HCT116 (cell line): ENCODE data around the gene PIGP. TPM values are rescaled to one million over a fixed set of nuclear protein-coding genes. Genes with fewer than 3 reads are reported as not detected.

Experiments
- ATAC-seq: fragments of 200-7000 bp; cut with Tn5 transposase; 2 replicates; pipeline ENCODE4 v1.9.1; 2020; ENCODE audit warnings: mild to moderate bottlenecking, moderate library complexity
- BruUV-seq: library from RNA; stranded (reverse); fragments of 400-500 nt; replicated peaks from 2 replicates; lab custom pipeline; 2021; lab: Mats Ljungman, UMichigan
- CTCF ChIA-PET: fragments of 300-600 bp; sonication (Branson Sonifier 250); formaldehyde crosslinking; loops from one replicate; lab custom pipeline; 2021; ENCODE audit warnings: antibody characterized with exemption; lab: Charles Lee
- POLR2A ChIA-PET: fragments of 300-600, 350-600 bp; sonication (Branson Sonifier 250); formaldehyde crosslinking; loops from one replicate; lab custom pipeline; 2021; ENCODE audit warnings: antibody characterized with exemption; lab: Charles Lee
- RAD21 ChIA-PET, 2 experiments: fragments of 300-600 bp; sonication (Branson Sonifier 250); formaldehyde crosslinking; loops; one replicate each; lab custom pipeline; 2023; ENCODE audit warnings: low total read pairs in 2 of 2; ENCODE audit not compliant: uncharacterized antibody in 2 of 2, unreplicated experiment in 2 of 2, low non-redundant PET in 1 of 2; lab: Charles Lee
- DNase-seq: peaks from one replicate; pipeline ENCODE4 v3.0.0-alpha.2; 2010; ENCODE audit warnings: low read depth, low spot score
- H2AFZ ChIP-seq: fragments of 200-600 bp; shearing (Covaris generic), sonication (generic); 2 replicates; pipeline ENCODE4 v1.6.1; 2017; ENCODE audit warnings: low read depth, mixed run types, mixed read lengths, antibody characterized with exemption, low read length; ENCODE audit not compliant: poor library complexity, severe bottlenecking
- H3K27ac ChIP-seq: 2 replicates; pipeline ENCODE4 v1.5.1; 2012; ENCODE audit warnings: low read depth, low read length
- H3K27me3 ChIP-seq: fragments of 200-600 bp; sonication (generic); 2 replicates; pipeline ENCODE4 v1.6.1; 2016; ENCODE audit warnings: mixed run types, low read length, mixed read lengths; ENCODE audit not compliant: insufficient read depth
- H3K36me3 ChIP-seq, 2 experiments: fragments of 200-500 bp in 1 of 2; fragments of 200-600 bp in 1 of 2; sonication (Bioruptor generic) in 1 of 2; sonication (generic) in 1 of 2; 2 replicates each; pipeline versions ENCODE4 v1.5.1 to v1.6.1; 2014 to 2016; ENCODE audit warnings: low read length in 2 of 2, inconsistent platforms in 1 of 2, mixed read lengths in 1 of 2, mixed run types in 1 of 2; ENCODE audit not compliant: insufficient read depth in 2 of 2, control insufficient read depth in 1 of 2
- H3K4me1 ChIP-seq, 2 experiments: fragments of 200-600 bp in 1 of 2; sonication (generic) in 1 of 2; 2 replicates each; pipeline versions ENCODE4 v1.5.1 to v1.6.1; 2012 to 2017; ENCODE audit warnings: low read length in 2 of 2, inconsistent platforms in 1 of 2, mild to moderate bottlenecking in 1 of 2, mixed read lengths in 1 of 2, mixed run types in 1 of 2, moderate library complexity in 1 of 2; ENCODE audit not compliant: insufficient read depth in 2 of 2, control insufficient read depth in 1 of 2
- H3K4me2 ChIP-seq: fragments of 200-600 bp; sonication (generic); 2 replicates; pipeline ENCODE4 v1.6.1; 2017; ENCODE audit warnings: mixed run types, low read length, mixed read lengths
- H3K4me3 ChIP-seq, 2 experiments: fragments of 200-600 bp in 1 of 2; sonication (generic) in 1 of 2; replicated peaks in 1 of 2; 2 replicates each; pipeline ENCODE4 v1.5.1; 2011 to 2016; ENCODE audit warnings: low read length in 2 of 2, control low read depth in 1 of 2, low read depth in 1 of 2, mild to moderate bottlenecking in 1 of 2, mixed read lengths in 1 of 2, mixed run types in 1 of 2
- H3K79me2 ChIP-seq: fragments of 200-600 bp; sonication (generic); 2 replicates; pipeline ENCODE4 v1.6.1; 2017; ENCODE audit warnings: mild to moderate bottlenecking, mixed run types, low read length, moderate library complexity, mixed read lengths; ENCODE audit not compliant: insufficient read depth
- H3K9ac ChIP-seq: fragments of 200-600 bp; sonication (generic); 2 replicates; pipeline ENCODE4 v1.6.1; 2016; ENCODE audit warnings: low read length, mixed read lengths
- H3K9me2 ChIP-seq: fragments of 200-600 bp; sonication (generic), shearing (Covaris generic); 2 replicates; pipeline ENCODE4 v1.6.1; 2017; ENCODE audit warnings: mixed run types, mild to moderate bottlenecking, moderate library complexity; ENCODE audit not compliant: insufficient read depth
- H3K9me3 ChIP-seq, 2 experiments: fragments of 200-500 bp in 1 of 2; fragments of 200-600 bp in 1 of 2; sonication (Bioruptor generic) in 1 of 2; sonication (generic) in 1 of 2; 2 replicates each; pipeline ENCODE4 v1.6.1; 2014 to 2017; ENCODE audit warnings: low read length in 2 of 2, mixed read lengths in 2 of 2, inconsistent platforms in 1 of 2, low read depth in 1 of 2, mild to moderate bottlenecking in 1 of 2, mixed run types in 1 of 2, moderate library complexity in 1 of 2; ENCODE audit not compliant: control insufficient read depth in 1 of 2, insufficient read depth in 1 of 2
- H4K20me1 ChIP-seq: fragments of 200-600 bp; sonication (generic), shearing (Covaris generic); 2 replicates; pipeline ENCODE4 v1.6.1; 2017; ENCODE audit warnings: mixed run types, mild to moderate bottlenecking, moderate library complexity; ENCODE audit not compliant: insufficient read depth
- CBX3 ChIP-seq: IDR thresholded peaks from 2 replicates; pipeline ENCODE4 v1.6.1; 2012; ENCODE audit warnings: low read depth
- CEBPB ChIP-seq: IDR thresholded peaks from 2 replicates; pipeline ENCODE4 v1.6.1; 2012; ENCODE audit warnings: low read depth
- CTCF ChIP-seq, 3 experiments: fragments of 200-600 bp in 1 of 3; sonication (generic) in 1 of 3; IDR thresholded peaks in 2 of 3; conservative IDR thresholded peaks in 1 of 3; 2 replicates each; pipeline ENCODE4 v1.5.1; 2012 to 2017; ENCODE audit warnings: low read depth in 2 of 3, low read length in 2 of 3, antibody characterized with exemption in 1 of 3, borderline replicate concordance in 1 of 3, control low read depth in 1 of 3, mild to moderate bottlenecking in 1 of 3, mixed read lengths in 1 of 3, mixed run types in 1 of 3, moderate library complexity in 1 of 3; ENCODE audit not compliant: insufficient read depth in 1 of 3
- ELF1 ChIP-seq: IDR thresholded peaks from 2 replicates; pipeline ENCODE4 v1.6.1; 2012; ENCODE audit warnings: low read depth, borderline replicate concordance
- EZH2 ChIP-seq: fragments of 200-600 bp; sonication (generic); IDR thresholded peaks from 2 replicates; pipeline ENCODE4 v1.6.1; 2017; ENCODE audit warnings: antibody characterized with exemption, mixed run types
- EZH2phosphoT487 ChIP-seq: fragments of 200-600 bp; IDR thresholded peaks from 2 replicates; pipeline ENCODE4 v1.6.1; 2018; ENCODE audit warnings: antibody characterized with exemption, borderline replicate concordance
- FOSL1 ChIP-seq: IDR thresholded peaks from 2 replicates; pipeline ENCODE4 v1.6.1; 2012; ENCODE audit warnings: low read depth
- JUND ChIP-seq: IDR thresholded peaks from 2 replicates; pipeline ENCODE4 v1.6.1; 2012
- MAX ChIP-seq: IDR thresholded peaks from 2 replicates; pipeline ENCODE4 v1.6.1; 2012
- POLR2AphosphoS5 ChIP-seq: IDR thresholded peaks from 2 replicates; pipeline ENCODE4 v1.6.1; 2011; ENCODE audit warnings: mild to moderate bottlenecking, low read depth, low read length, moderate library complexity
- RAD21 ChIP-seq: IDR thresholded peaks from 2 replicates; pipeline ENCODE4 v1.6.1; 2012; ENCODE audit warnings: low read depth, mild to moderate bottlenecking
- REST ChIP-seq: IDR thresholded peaks from 2 replicates; pipeline ENCODE4 v1.6.1; 2012; ENCODE audit warnings: low read depth
- SIN3A ChIP-seq: IDR thresholded peaks from 2 replicates; pipeline ENCODE4 v1.6.1; 2012; ENCODE audit warnings: low read depth
- SP1 ChIP-seq: IDR thresholded peaks from 2 replicates; pipeline ENCODE4 v1.6.1; 2012; ENCODE audit warnings: low read depth
- SRF ChIP-seq: IDR thresholded peaks from 2 replicates; pipeline ENCODE4 v1.6.1; 2012; ENCODE audit warnings: low read depth
- TCF7L2 ChIP-seq: IDR thresholded peaks from 2 replicates; pipeline ENCODE4 v1.7.0; 2011; ENCODE audit warnings: borderline replicate concordance, inconsistent platforms; ENCODE audit not compliant: insufficient read depth, insufficient read length; ENCODE audit errors: extremely low read depth
- ZFX ChIP-seq: fragments of 450-650 bp; IDR thresholded peaks from 2 replicates; pipeline ENCODE4 v1.6.1; 2017
- ZNF274 ChIP-seq: fragments of 200-500 bp; sonication (Bioruptor generic); IDR thresholded peaks from 2 replicates; pipeline ENCODE4 v1.6.1; 2014; ENCODE audit warnings: mild to moderate bottlenecking, low read depth, low read length, inconsistent platforms
- intact Hi-C: fragments of 100-400 bp; cut with micrococcal nuclease; formaldehyde crosslinking; loops from 2 replicates; pipeline ENCODE4 v1.10.0; 2022
- total RNA-seq: library from RNA; stranded (reverse); gene quantifications from one replicate; pipeline ENCODE4 v1.2.1, GENCODE V29; 2021; ENCODE audit not compliant: unreplicated experiment
- TF ChIP-seq, protein P1 (sequence below): IDR thresholded peaks from 2 replicates; pipeline ENCODE4 v1.6.1; 2012
- TF ChIP-seq, protein P2 (sequence below): IDR thresholded peaks from 2 replicates; pipeline ENCODE4 v1.6.1; 2011; ENCODE audit warnings: mild to moderate bottlenecking, low read length, moderate library complexity; ENCODE audit not compliant: insufficient replicate concordance; ENCODE audit errors: extremely low read depth

The PIGP gene
- total RNA-seq, 1 experiment from 2014 or later = 23.5 TPM

- ATAC-seq = no peak
- intact Hi-C loops = no loop called here
- H3K27ac ChIP-seq = no peak overlapping the region
- CTCF ChIA-PET = no interaction called here
- H4K20me1 ChIP-seq = peaks cover 14% of the 10 kb centered on the region; the same call in 1 of the 2 replicates
- H3K4me2 ChIP-seq = no peak overlapping the region
- no peak overlapping the region for H3K4me3 ChIP-seq
- no peaks in the 10 kb centered on the region for H3K36me3 ChIP-seq
- DNase-seq = no peak
- H3K79me2 ChIP-seq = peaks cover 92% of the 10 kb centered on the region
- H3K4me1 ChIP-seq = peaks cover 6 to 17% of the 10 kb centered on the region in 2 experiments; a peak in 3 of 4 replicates
- POLR2A ChIA-PET = no interaction called here
- no peak overlapping the region for H3K9ac ChIP-seq
- no peaks in the 10 kb centered on the region for H3K9me3 ChIP-seq
- no peak overlapping the region for H2AFZ ChIP-seq
- RAD21 ChIA-PET = no interaction called here
- TF ChIP-seq MAX (no peak), FOSL1 (no peak), SP1 (no peak), SIN3A (no peak), RAD21 (no peak), POLR2AphosphoS5 (no peak), ZNF274 (no peak), TCF7L2 (no peak), EZH2phosphoT487 (no peak), CEBPB (no peak), CBX3 (no peak), JUND (no peak), EZH2 (no peak), REST (no peak), ELF1 (no peak), SRF (no peak), CTCF (IDR thresholded peaks at IDR 0.05 in 2 of 3, conservative IDR thresholded peaks at IDR 0.05 in 1 of 3; ENCODE audit: borderline replicate concordance in 1 of 3, insufficient read depth in 1 of 3, low read depth in 2 of 3, low read length in 2 of 3) (no peak), ZFX (no peak)
- TF ChIP-seq, protein P1, sequence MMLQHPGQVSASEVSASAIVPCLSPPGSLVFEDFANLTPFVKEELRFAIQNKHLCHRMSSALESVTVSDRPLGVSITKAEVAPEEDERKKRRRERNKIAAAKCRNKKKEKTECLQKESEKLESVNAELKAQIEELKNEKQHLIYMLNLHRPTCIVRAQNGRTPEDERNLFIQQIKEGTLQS = no peak
- TF ChIP-seq, protein P2, sequence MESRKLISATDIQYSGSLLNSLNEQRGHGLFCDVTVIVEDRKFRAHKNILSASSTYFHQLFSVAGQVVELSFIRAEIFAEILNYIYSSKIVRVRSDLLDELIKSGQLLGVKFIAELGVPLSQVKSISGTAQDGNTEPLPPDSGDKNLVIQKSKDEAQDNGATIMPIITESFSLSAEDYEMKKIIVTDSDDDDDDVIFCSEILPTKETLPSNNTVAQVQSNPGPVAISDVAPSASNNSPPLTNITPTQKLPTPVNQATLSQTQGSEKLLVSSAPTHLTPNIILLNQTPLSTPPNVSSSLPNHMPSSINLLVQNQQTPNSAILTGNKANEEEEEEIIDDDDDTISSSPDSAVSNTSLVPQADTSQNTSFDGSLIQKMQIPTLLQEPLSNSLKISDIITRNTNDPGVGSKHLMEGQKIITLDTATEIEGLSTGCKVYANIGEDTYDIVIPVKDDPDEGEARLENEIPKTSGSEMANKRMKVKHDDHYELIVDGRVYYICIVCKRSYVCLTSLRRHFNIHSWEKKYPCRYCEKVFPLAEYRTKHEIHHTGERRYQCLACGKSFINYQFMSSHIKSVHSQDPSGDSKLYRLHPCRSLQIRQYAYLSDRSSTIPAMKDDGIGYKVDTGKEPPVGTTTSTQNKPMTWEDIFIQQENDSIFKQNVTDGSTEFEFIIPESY = no peak
- H3K27me3 ChIP-seq = no peaks in the 10 kb centered on the region
- no TSS peak for BruUV-seq
- no peaks in the 10 kb centered on the region for H3K9me2 ChIP-seq
Observed at GRCh38 chr21:37077403-37077802, 4.5 kb upstream of the PIGP start.
